Vagina (tissue), 2 donors: ENCODE data around the gene POLN. TPM values are rescaled to one million over a fixed set of nuclear protein-coding genes. Genes with fewer than 3 reads are reported as not detected.

Experiments used
- DNase-seq, 2 donors: peaks; one replicate each; pipeline ENCODE4 v3.0.0-alpha.2; 2017; ENCODE audit errors: extremely low spot score in 2 of 2
- H3K27ac ChIP-seq: fragments of 200-600 bp; sonication (generic); one replicate; pipeline ENCODE4 v1.5.1; 2019
- H3K27me3 ChIP-seq: fragments of 200-600 bp; sonication (generic); one replicate; pipeline ENCODE4 v1.5.1; 2019
- H3K36me3 ChIP-seq, 2 donors: fragments of 200-600 bp; sonication (generic); one replicate each; pipeline ENCODE4 v1.5.1; 2017 to 2019
- H3K4me1 ChIP-seq: fragments of 200-600 bp; sonication (generic); one replicate; pipeline ENCODE4 v1.5.1; 2019
- H3K4me3 ChIP-seq, 2 donors: fragments of 200-600 bp; sonication (generic); 1 replicate in 1 of 2; 2 replicates in 1 of 2; pipeline ENCODE4 v1.5.1; 2016 to 2019
- H3K9me3 ChIP-seq: fragments of 200-600 bp; sonication (generic); one replicate; pipeline ENCODE4 v1.5.1; 2019
- POLR2A ChIP-seq, 2 donors: fragments of 450-650 bp; IDR thresholded peaks; one replicate each; pipeline ENCODE4 v1.6.1; 2017; ENCODE audit warnings: antibody characterized with exemption in 2 of 2, mild to moderate bottlenecking in 2 of 2, moderate library complexity in 2 of 2
- POLR2AphosphoS5 ChIP-seq, 2 donors: sonication (generic); formaldehyde crosslinking; IDR thresholded peaks; one replicate each; pipeline ENCODE4 v1.9.0; 2017; ENCODE audit warnings: antibody characterized with exemption in 2 of 2, mild to moderate bottlenecking in 2 of 2, low read depth in 1 of 2; ENCODE audit not compliant: insufficient read depth in 1 of 2
- intact Hi-C: fragments of 100-400 bp; cut with DNase I; formaldehyde crosslinking; loops from one replicate; pipeline ENCODE4 v1.15.1; 2023
- total RNA-seq: library from RNA; depleted of rRNA; stranded (reverse); fragments of >200 nt; gene quantifications from one replicate; pipeline ENCODE4 v1.2.3, GENCODE V29; 2016
- TF ChIP-seq, protein P1 (sequence below), 3 experiments: fragments of 450-650 bp in 2 of 3; fragments of 200-600 bp in 1 of 3; sonication (generic) in 1 of 3; IDR thresholded peaks; one replicate each; pipeline ENCODE4 v1.5.1; 2017 to 2019; ENCODE audit warnings: antibody characterized with exemption in 3 of 3, mild to moderate bottlenecking in 2 of 3, moderate library complexity in 2 of 3

Gene POLN
- total RNA-seq, 1 donor from 2014 or later, result 3.9 TPM

DNA sequence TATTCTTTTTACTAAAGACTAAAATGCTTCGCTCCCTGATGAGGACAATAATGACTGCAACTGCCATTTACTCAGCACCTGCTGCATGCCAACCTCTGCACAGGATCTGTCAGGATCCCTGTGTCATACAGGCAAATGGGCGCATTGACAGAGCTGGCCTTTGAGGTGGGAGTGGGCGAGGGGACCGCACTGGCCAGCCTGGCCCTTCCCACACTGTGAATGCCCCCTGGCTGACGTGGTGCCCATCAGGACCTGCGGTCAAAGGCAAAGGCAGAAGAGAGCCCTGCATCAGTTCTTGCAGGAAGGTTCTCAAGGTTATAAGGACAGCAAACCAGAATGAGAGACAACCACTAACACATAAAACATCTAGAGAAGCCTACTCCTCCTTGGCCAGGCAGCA, 67.9 kb downstream of the POLN start:
- intact Hi-C loops, result no loop called here
- no peak overlapping the region for H3K27ac ChIP-seq
- no peaks in the 10 kb centered on the region for H3K27me3 ChIP-seq
- no peaks in the 10 kb centered on the region for H3K4me1 ChIP-seq
- TF ChIP-seq, protein P1, sequence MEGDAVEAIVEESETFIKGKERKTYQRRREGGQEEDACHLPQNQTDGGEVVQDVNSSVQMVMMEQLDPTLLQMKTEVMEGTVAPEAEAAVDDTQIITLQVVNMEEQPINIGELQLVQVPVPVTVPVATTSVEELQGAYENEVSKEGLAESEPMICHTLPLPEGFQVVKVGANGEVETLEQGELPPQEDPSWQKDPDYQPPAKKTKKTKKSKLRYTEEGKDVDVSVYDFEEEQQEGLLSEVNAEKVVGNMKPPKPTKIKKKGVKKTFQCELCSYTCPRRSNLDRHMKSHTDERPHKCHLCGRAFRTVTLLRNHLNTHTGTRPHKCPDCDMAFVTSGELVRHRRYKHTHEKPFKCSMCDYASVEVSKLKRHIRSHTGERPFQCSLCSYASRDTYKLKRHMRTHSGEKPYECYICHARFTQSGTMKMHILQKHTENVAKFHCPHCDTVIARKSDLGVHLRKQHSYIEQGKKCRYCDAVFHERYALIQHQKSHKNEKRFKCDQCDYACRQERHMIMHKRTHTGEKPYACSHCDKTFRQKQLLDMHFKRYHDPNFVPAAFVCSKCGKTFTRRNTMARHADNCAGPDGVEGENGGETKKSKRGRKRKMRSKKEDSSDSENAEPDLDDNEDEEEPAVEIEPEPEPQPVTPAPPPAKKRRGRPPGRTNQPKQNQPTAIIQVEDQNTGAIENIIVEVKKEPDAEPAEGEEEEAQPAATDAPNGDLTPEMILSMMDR (IDR thresholded peaks at IDR 0.05), result no peak
- no peak for TF ChIP-seq POLR2AphosphoS5 (IDR thresholded peaks at IDR 0.05; ENCODE audit: insufficient read depth in 1 of 2, low read depth in 1 of 2)
- no peak for TF ChIP-seq POLR2A (IDR thresholded peaks at IDR 0.05)
- H3K9me3 ChIP-seq, result no peaks in the 10 kb centered on the region
- H3K4me3 ChIP-seq, result no peak overlapping the region
- no peaks in the 10 kb centered on the region for H3K36me3 ChIP-seq
- DNase-seq, result no peak

GRCh38 chr4:2172627-2173231, 69.2 kb downstream of the POLN start:
- Histone ChIP-seq H3K4me1 (no peaks in the 10 kb centered on the region), H3K4me3 (no peak overlapping the region), H3K27ac (no peak overlapping the region), H3K9me3 (no peaks in the 10 kb centered on the region), H3K27me3 (no peaks in the 10 kb centered on the region), H3K36me3 (no peaks in the 10 kb centered on the region)
- intact Hi-C loops, result no loop called here
- TF ChIP-seq POLR2AphosphoS5 (IDR thresholded peaks at IDR 0.05; ENCODE audit: insufficient read depth in 1 of 2, low read depth in 1 of 2), result no peak
- TF ChIP-seq, protein P1 (IDR thresholded peaks at IDR 0.05), result no peak
- DNase-seq, result no peak

DNA sequence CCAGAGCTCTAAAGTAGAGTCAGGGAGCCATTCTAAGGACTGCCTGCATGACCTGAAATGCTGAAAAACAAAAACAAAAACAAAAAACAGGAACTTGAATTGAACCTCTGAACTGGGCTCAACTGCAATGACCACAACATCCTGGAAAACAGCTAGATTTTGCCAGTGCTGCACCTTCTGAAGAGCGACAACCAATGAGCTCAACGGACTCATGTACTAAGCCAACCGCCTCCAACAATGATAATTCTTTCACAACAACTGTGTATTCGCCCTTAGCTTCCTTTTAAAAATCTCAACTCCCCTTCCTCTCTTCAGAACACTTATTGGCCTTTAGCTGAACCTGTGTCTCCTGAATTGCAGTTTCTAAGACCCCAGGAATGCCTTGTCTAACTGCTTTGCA, 69.8 kb downstream of the POLN start:
- no peaks in the 10 kb centered on the region for H3K9me3 ChIP-seq
- H3K27ac ChIP-seq, result no peak overlapping the region
- no peak for DNase-seq
- TF ChIP-seq, protein P1 (IDR thresholded peaks at IDR 0.05), result no peak
- no peak for TF ChIP-seq POLR2A (IDR thresholded peaks at IDR 0.05)
- TF ChIP-seq POLR2AphosphoS5 (IDR thresholded peaks at IDR 0.05; ENCODE audit: insufficient read depth in 1 of 2, low read depth in 1 of 2), result no peak
- no peaks in the 10 kb centered on the region for H3K36me3 ChIP-seq
- intact Hi-C loops, result no loop called here
- H3K27me3 ChIP-seq, result no peaks in the 10 kb centered on the region
- H3K4me3 ChIP-seq, result no peak overlapping the region
- H3K4me1 ChIP-seq, result no peaks in the 10 kb centered on the region

DNA sequence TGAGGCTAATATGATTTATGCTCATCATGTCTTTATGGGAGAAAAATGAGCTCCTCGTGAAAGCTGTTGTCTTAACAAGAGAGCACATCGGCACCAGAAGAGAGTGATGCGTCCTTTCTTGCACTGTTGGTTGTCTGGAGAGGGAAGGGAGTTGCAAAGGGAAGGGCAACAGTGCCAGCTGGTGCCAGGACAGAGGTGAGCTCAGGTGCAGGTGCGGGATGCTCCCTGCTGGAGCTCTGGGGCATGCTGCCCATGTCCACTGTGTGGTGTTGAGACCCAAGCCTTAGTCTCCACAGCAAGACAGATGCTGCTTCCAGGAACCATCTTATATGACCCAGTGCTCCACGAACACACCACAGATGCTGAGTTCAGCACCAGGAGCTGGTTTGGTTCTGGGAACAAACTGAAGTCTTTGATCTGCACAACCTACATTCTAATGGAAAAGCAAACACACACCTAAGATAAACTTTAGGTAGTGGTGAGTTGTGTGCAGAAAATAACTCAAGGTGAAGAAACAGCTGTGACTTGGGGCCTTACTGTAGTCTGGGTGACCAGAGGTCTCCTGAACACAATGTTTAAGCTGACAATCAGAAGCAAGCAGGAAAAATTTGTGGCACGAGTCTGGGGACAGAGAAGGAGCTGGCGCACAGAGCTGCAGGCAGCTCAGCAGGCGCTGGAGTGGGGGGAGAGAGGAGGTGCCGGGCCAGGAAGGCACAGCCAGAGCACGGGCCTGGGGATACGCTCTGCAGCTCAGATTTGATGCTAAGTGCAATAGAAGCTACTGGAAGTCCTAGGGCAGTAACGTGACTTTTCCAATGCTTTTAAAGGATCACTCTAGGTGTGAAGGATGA, 73.2 kb downstream of the POLN start:
- TF ChIP-seq POLR2AphosphoS5 (IDR thresholded peaks at IDR 0.05; ENCODE audit: insufficient read depth in 1 of 2, low read depth in 1 of 2) (no peak), POLR2A (IDR thresholded peaks at IDR 0.05) (no peak)
- TF ChIP-seq, protein P1 (IDR thresholded peaks at IDR 0.05), result no peak
- intact Hi-C loops, result no loop called here
- Histone ChIP-seq H3K27me3 (no peaks in the 10 kb centered on the region), H3K4me1 (no peaks in the 10 kb centered on the region), H3K36me3 (no peaks in the 10 kb centered on the region), H3K9me3 (no peaks in the 10 kb centered on the region), H3K27ac (no peak overlapping the region), H3K4me3 (no peak overlapping the region)
- no peak for DNase-seq

- Histone ChIP-seq H3K4me1 (no peaks in the 10 kb centered on the region), H3K36me3 (no peaks in the 10 kb centered on the region), H3K9me3 (no peaks in the 10 kb centered on the region), H3K27ac (no peak overlapping the region), H3K27me3 (no peaks in the 10 kb centered on the region), H3K4me3 (no peak overlapping the region)
- intact Hi-C loops, result no loop called here
- TF ChIP-seq POLR2AphosphoS5 (IDR thresholded peaks at IDR 0.05; ENCODE audit: insufficient read depth in 1 of 2, low read depth in 1 of 2), result no peak
- TF ChIP-seq, protein P1 (IDR thresholded peaks at IDR 0.05), result no peak
- no peak for TF ChIP-seq POLR2A (IDR thresholded peaks at IDR 0.05)
- DNase-seq, result no peak
Observed at GRCh38 chr4:2166253-2166652, 75.7 kb downstream of the POLN start.
